Peyer's patch (tissue), 4 donors: ENCODE results near the gene PKN2.

Experiments
- POLR2A ChIP-seq, 2 donors: fragments of 450-650 bp; IDR thresholded peaks; one replicate each; pipeline ENCODE4 v1.5.1; 2017; ENCODE audit warnings: antibody characterized with exemption in 2 of 2, mild to moderate bottlenecking in 2 of 2, moderate library complexity in 2 of 2
- TF ChIP-seq, protein P1 (sequence below), 6 experiments: fragments of 450-650 bp in 4 of 6; fragments of 200-600 bp in 2 of 6; sonication (generic) in 1 of 6; IDR thresholded peaks; one replicate each; pipeline ENCODE4 v1.5.1; 2017 to 2019; ENCODE audit warnings: antibody characterized with exemption in 6 of 6, mild to moderate bottlenecking in 3 of 6, moderate library complexity in 1 of 6

- no peak for TF ChIP-seq POLR2A (IDR thresholded peaks at IDR 0.05)
- TF ChIP-seq, protein P1, sequence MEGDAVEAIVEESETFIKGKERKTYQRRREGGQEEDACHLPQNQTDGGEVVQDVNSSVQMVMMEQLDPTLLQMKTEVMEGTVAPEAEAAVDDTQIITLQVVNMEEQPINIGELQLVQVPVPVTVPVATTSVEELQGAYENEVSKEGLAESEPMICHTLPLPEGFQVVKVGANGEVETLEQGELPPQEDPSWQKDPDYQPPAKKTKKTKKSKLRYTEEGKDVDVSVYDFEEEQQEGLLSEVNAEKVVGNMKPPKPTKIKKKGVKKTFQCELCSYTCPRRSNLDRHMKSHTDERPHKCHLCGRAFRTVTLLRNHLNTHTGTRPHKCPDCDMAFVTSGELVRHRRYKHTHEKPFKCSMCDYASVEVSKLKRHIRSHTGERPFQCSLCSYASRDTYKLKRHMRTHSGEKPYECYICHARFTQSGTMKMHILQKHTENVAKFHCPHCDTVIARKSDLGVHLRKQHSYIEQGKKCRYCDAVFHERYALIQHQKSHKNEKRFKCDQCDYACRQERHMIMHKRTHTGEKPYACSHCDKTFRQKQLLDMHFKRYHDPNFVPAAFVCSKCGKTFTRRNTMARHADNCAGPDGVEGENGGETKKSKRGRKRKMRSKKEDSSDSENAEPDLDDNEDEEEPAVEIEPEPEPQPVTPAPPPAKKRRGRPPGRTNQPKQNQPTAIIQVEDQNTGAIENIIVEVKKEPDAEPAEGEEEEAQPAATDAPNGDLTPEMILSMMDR (IDR thresholded peaks at IDR 0.05) = peak; percentile 32 to 65 (median 54)
Measured at GRCh38 chr1:88877382-88877825, 193.3 kb downstream of the PKN2 start.
